NCI-H82 treated with DMSO at 0.1 percent for 48 hours (cell line): ENCODE results near the gene PLS3.

Experiments
- DNase-seq: peaks from one replicate; lab custom pipeline; 2025; ENCODE audit not compliant: unreplicated experiment; lab: John Stamatoyannopoulos, UW

The PLS3 gene

GRCh38 chrX:115690511-115691216 lies 129.7 kb downstream of the PLS3 start:
- peak; percentile 13 for DNase-seq

DNA sequence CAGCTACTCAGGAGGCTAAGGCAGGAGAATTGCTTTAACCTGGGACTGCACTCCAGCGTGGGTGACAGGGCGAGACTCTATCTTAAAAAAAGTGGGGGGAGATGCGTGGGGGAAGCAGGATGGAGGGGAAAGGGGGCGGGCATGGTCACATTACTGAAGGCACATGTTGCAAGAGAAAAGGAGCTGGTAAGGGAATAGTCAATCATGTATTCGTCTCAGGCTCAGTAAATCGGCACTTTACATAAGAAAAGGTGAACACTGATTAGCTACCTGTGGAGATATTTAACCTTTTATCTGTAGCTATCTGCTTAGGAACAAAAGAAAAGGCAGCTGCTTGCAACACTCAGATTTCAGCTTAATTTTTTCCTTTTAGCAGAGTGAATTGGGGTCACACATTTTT lies 132.5 kb downstream of the PLS3 start:
- DNase-seq: no peak

GRCh38 chrX:115694028-115694427 lies 133.1 kb downstream of the PLS3 start:
- DNase-seq: no peak

DNA sequence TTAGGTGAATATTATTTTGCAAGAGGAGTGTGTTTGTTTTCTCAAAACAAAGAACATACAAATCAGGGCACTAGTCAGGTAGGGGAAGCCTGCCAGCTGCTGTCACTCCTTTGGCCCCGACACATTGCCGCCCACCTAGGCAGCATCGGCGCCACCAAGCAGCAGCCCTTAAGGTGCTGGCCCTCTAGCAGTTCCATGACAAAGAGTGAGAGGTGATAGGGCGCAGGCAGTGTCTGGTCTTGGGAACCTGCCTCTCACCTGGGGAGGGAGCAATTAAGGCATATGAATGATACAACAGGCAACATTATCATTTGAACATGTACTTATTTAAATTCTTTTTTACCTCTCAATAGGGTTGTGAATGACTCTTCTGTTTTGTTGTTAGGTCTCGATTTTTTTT lies 135.1 kb downstream of the PLS3 start:
- no peak for DNase-seq

GRCh38 chrX:115696939-115697338 lies 136.0 kb downstream of the PLS3 start:
- DNase-seq: no peak

- no peak for DNase-seq
Observed at GRCh38 chrX:115697806-115698205, 136.8 kb downstream of the PLS3 start.
